Heart left ventricle (tissue), 13 donors: ENCODE results near the gene HMGXB4.

ENCODE experiments used
- CTCF ChIP-seq, 12 donors: fragments of 200-600 bp; sonication (generic) in 4 of 12; IDR thresholded peaks; one replicate each; pipeline versions ENCODE4 v1.5.0 to v1.8.0; 2018 to 2022; ENCODE audit warnings: antibody characterized with exemption in 12 of 12, mild to moderate bottlenecking in 5 of 12
- POLR2A ChIP-seq, 2 donors: fragments of 450-650 bp; IDR thresholded peaks; one replicate each; pipeline ENCODE4 v1.6.1; 2017; ENCODE audit warnings: antibody characterized with exemption in 2 of 2, mild to moderate bottlenecking in 2 of 2, moderate library complexity in 2 of 2
- donor health status: ischemic (EF 13 %, LVEDD 7.1; RV severe dilation, severe dysfunction).
- donor health status: DM: no; HTN: yes; CAD: no.
- donor health status: DM: no; HTN: no; CAD: no.
- donor health status: ischemic (EF 25% LVEDD 6.9; RV normal size, moderate dysfunction).
- donor health status: ischemic (EF 25% LVEDD 5.7; RV mildly dilated, moderate dysfunction).
- donor health status: ischemic (EF 35%, LVEDD 5.7; RV mildly dilated, moderate dysfunction).
- donor health status: nonischemic (EF 11% LVEDD 7.7; RV severe dilation, severe dysfunction).
- donor health status: DM: yes; HTN: yes; CAD: no.
- donor health status: PGD.
- donor health status: ischemic (EF 29% LVEDD 5.4; RV normal size, mild dysfunction).
- donor health status: nonischemic (EF 23%, LVEDD 6.1; RV moderate dilation, normal function).

- TF ChIP-seq CTCF (IDR thresholded peaks at IDR 0.05) (no peak), POLR2A (IDR thresholded peaks at IDR 0.05) (no peak)
These were observed 42.3 kb upstream of the HMGXB4 start for GRCh38 chr22:35214968-35215367.
